ENCODE measurements around the gene ADRA2B.
"Not testable (repeated sequence)": the region's sequence is repeated elsewhere in the genome, so short reads cannot be mapped to it uniquely, and the experiment has no call there.

The ADRA2B gene

DNA sequence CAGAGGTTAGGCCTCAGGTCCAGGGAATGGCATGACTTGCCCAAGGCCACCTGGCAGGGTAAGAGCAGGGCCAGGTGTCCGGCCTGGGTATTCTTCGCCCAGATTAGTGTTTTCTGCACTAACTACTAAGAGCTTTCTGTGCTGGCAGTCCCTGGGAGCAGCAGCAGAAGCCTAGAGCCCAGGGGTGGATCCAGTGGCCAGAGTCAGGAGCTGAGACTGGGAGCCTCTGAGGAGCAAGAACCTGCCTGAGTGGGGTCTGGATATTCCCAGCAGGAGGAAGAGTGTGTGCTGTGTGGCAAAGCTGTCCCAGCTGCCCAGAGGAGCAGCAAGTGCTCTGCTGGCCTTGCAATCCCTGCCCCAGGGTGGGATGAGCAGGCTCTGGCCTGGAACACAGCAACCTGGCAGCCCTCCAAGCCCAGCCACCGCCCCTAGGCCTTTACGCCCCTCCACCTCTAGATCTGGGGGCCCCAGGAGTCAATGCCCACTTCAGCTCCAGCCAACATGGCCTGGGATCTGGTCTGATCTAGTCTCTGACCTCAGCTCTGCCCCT, 50.9 kb downstream of the ADRA2B start:
- TF ChIP-seq POLR2A (IDR thresholded peaks at IDR 0.05; ENCODE audit: low read depth, low read length), result no peak
- no peak for DNase-seq (ENCODE audit: insufficient read length, low spot score)
- FAIRE-seq, result no peak

DNA sequence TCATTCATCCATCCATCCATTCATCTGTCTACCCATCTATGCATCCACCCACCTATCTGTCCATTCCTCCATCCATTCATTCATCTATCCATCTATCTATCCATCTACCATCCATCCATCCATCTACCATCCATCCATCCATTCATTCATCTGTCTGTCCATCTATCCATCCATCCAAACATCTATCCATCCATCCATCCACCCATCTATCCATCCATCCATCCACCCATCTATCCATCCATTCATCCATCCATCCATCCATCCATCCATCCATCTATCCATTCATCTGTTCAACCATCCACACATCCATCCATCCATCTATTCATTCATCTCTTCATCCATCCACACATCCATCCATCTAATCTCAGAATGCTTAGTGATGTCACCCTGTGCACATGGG, 51.6 kb downstream of the ADRA2B start:
- FAIRE-seq, result not testable (repeated sequence)

GRCh38 chr2:96064047-96064675, 52.2 kb downstream of the ADRA2B start:
- not testable (repeated sequence) for DNase-seq (ENCODE audit: insufficient read length, low spot score); FAIRE-seq

More for the DNA sequence above, 51.6 kb downstream of the ADRA2B start:
- DNase-seq (ENCODE audit: insufficient read length, low spot score), result not testable (repeated sequence)

- DNase-seq (ENCODE audit: insufficient read length, low spot score) (peak; percentile 40), FAIRE-seq (peak; percentile 95)
These were observed 53.1 kb downstream of the ADRA2B start for GRCh38 chr2:96063116-96063899.

All from H54 (cell line).